HG02571 (cell line): ENCODE measurements around the gene RHBDF1.
"Not testable (repeated sequence)": the region's sequence is repeated elsewhere in the genome, so short reads cannot be mapped to it uniquely, and the experiment has no call there.

Source experiments
- ATAC-seq: cut with Tn5 transposase; IDR thresholded peaks from one replicate; pipeline ENCODE4 v1.9.1; 2021; ENCODE audit warnings: mild to moderate bottlenecking, moderate library complexity; ENCODE audit not compliant: unreplicated experiment

RHBDF1 gene

DNA sequence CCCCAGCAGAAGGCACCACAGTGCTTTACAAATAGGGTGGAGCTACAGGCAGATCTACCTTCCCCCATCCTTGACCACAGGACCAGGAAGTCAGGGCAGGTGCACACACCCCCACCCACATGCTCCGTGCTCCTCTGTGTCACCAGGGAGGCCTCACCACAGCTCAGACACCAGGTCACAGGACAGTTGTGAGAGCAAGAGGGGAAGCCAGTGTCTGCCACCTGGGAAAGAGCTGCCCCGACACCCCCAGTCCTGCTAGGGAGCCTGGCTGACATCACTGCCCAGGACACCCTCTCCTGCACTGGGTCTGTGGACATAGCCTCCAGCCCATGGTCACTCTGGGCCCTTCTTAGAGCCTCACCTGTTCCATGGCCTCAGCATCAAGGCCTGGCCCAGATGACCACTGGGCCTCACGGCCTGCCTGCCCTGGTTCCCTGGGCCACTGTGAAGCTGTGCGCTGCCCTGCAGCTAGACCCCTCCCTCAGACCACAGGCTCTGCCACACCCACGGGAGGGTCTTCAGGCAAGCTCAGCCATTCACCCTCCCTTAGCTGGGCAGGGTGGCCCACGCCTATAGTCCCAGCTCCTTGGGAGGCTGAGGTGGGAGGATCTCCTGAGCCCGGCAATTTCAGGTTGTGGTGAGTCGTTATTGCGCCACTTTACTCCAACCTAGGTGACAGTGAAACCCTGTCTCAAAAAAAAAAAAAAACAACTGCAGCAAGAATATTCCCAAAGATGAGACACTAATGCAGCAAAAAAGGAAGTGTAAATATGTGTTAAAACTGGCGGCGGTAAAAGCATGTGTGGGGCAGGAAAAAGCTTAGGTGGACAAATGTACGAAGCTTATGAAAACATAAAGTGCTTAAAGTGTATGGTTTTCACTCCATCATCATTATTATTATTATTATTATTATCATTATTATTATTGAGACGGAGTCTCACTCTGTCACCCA lies 33.2 kb downstream of the RHBDF1 start:
- ATAC-seq = peak; percentile 61

DNA sequence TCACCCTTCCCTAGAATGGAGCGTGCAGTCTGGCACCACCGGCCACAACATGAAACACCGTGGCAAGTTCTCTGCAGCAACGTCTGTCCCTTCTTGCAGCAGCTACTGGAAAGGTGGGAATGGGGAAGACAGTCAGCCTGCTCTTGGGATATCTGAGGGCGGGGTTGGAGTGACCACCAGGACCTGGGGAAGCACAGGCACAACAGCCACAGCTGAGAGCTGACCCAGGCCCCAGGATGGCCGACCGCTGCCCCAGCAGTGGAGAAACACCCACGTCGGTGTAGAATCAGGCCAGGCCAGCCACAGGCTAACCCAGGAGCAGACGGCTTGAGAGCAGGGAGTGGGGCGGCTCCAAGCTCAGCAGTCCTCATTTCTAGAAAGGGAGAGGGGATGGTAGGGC lies 34.2 kb downstream of the RHBDF1 start:
- ATAC-seq = not testable (repeated sequence)

GRCh38 chr16:37511-37910 lies 34.9 kb downstream of the RHBDF1 start:
- ATAC-seq = no peak

GRCh38 chr16:36336-36984 lies 36.0 kb downstream of the RHBDF1 start:
- ATAC-seq = no peak

GRCh38 chr16:35678-36305 lies 36.6 kb downstream of the RHBDF1 start:
- ATAC-seq = no peak

- no peak for ATAC-seq
Measured at GRCh38 chr16:35011-35677, 37.3 kb downstream of the RHBDF1 start.

DNA sequence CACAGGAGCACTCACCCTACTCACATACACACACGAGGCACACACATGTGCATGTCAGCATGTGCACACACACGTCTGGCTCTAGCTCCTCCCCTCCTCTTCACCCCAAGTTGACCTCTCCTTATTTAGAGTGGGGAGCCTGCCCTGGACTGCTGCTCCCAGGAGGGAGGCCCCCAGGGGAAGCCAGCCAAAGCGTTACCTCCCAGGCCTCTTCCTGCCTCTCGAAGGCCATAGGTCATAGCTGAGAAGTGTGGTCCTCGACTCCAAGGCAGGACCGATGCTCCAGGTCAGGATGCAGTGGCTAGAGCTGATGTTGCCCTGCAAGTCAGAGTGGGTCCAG lies 37.8 kb downstream of the RHBDF1 start:
- no peak for ATAC-seq

DNA sequence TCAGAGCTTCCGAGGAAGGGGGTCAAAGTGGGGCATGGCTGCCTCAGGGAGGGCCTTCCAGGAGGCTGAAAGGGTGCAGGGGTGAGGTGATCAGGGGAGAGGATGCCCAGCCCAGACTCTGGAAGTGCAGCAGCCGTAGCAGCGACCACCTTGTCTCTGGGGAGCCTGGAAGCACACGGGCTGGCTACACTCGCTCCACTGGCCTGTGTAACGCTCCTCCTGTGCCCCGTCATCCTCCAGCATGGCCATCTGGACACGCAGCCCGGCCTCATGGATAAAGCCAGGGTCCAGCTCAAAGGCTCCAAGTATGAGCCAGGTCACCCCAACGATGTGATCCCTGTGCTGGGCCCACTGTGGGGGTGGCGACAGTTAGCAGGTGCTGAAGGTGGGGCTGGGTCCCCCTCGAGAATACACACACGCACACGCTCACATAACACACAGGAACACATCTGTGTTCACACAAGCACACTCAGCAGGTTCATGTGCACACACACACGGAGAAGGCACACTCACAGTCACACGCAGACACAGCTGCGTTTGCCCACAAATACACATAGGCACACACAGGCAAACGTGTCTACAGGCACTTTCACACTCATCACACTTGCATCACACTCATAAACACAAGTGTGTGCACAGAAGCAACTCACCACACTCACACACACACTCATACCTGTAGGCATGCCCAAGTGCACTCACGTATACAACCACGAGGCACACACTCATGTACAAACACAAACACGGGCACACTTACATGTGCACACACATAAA lies 38.4 kb downstream of the RHBDF1 start:
- ATAC-seq = no peak

- not testable (repeated sequence) for ATAC-seq
Measured at GRCh38 chr16:33154-33876, 39.1 kb downstream of the RHBDF1 start.

- ATAC-seq = not testable (repeated sequence)
Measured at GRCh38 chr16:30627-31026, 41.8 kb downstream of the RHBDF1 start.

GRCh38 chr16:25926-26348 lies 46.5 kb downstream of the RHBDF1 start:
- ATAC-seq = not testable (repeated sequence)

- ATAC-seq = not testable (repeated sequence)
Measured at GRCh38 chr16:24151-24550, 48.3 kb downstream of the RHBDF1 start.

GRCh38 chr16:20886-21285 lies 51.5 kb downstream of the RHBDF1 start:
- not testable (repeated sequence) for ATAC-seq

- not testable (repeated sequence) for ATAC-seq
Measured at GRCh38 chr16:17062-17765, 55.2 kb downstream of the RHBDF1 start.

DNA sequence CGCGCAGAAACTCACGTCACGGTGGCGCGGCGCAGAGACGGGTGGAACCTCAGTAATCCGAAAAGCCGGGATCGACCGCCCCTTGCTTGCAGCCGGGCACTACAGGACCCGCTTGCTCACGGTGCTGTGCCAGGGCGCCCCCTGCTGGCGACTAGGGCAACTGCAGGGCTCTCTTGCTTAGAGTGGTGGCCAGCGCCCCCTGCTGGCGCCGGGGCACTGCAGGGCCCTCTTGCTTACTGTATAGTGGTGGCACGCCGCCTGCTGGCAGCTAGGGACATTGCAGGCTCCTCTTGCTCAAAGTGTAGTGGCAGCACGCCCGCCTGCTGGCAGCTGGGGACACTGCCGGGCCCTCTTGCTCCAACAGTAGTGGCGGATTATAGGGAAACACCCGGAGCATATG lies 61.7 kb downstream of the RHBDF1 start:
- not testable (repeated sequence) for ATAC-seq

DNA sequence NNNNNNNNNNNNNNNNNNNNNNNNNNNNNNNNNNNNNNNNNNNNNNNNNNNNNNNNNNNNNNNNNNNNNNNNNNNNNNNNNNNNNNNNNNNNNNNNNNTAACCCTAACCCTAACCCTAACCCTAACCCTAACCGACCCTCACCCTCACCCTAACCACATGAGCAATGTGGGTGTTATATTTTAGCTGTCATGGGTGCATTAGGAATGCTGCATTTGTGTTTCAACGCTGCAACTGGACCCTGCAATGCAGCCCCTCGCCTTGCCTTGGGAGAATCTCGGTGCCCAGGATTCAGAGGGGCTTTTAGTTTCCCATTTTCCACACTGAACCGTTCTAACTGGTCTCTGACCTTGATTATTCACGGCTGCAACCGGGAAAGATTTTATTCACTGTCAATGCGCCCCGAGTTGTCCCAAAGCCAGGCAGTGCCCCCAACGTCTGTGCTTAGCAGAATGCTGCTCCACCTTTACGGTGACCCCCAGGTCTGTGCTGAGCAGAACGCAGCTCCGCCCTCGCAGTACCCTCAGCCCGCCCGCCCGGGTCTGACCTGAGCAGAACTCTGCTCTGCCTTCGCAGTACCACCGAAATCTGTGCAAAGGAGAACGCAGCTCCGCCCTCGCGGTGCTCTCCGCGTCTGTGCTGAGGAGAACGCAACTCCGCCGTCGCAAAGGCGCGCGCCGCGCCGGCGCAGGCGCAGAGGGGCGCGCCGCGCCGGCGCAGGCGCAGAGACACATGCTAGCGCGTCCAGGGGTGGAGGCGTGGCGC lies 62.3 kb downstream of the RHBDF1 start:
- ATAC-seq = no peak
